Measurements from ENCODE around the gene MRPL49.

MRPL49 gene

GRCh38 chr11:65124480-65125196 is 2.5 kb downstream of the MRPL49 start:
- H3K36me3 ChIP-seq (replicated peaks; ENCODE audit: insufficient read depth, low read length), result peaks cover 14% of the 10 kb centered on the region
- TF ChIP-seq EZH2phosphoT487 (IDR thresholded peaks at IDR 0.05; ENCODE audit: low read length), result no peak
- TF ChIP-seq EZH2 (optimal IDR thresholded peaks at IDR 0.05; ENCODE audit: low read depth, low read length), result no peak
- TF ChIP-seq CTCF (IDR thresholded peaks at IDR 0.05; ENCODE audit: low read length), result no peak
- H3K79me2 ChIP-seq (ENCODE audit: low read length), result peaks cover 79% of the 10 kb centered on the region
- no peaks in the 10 kb centered on the region for H3K9me3 ChIP-seq (replicated peaks; ENCODE audit: insufficient read depth, low read length)
- H3K4me1 ChIP-seq (ENCODE audit: low read length), result peaks cover 20% of the 10 kb centered on the region
- H3K27me3 ChIP-seq (replicated peaks; ENCODE audit: insufficient read depth, low read length), result no peaks in the 10 kb centered on the region
- H4K20me1 ChIP-seq (ENCODE audit: insufficient read depth, low read length), result no peaks in the 10 kb centered on the region
- no peak overlapping the region for H3K9ac ChIP-seq (ENCODE audit: low read length)
- H2AFZ ChIP-seq (ENCODE audit: low read length), result no peak overlapping the region
- no peaks in the 10 kb centered on the region for H3K9me2 ChIP-seq (replicated peaks; ENCODE audit: insufficient read depth, low read length)
- H3K4me2 ChIP-seq (ENCODE audit: low read depth, low read length), result no peak overlapping the region
- no peak for DNase-seq
- peaks cover 56% of the 10 kb centered on the region for H3F3A ChIP-seq (ENCODE audit: insufficient read depth, low read length)
- H3K4me3 ChIP-seq (ENCODE audit: low read length), result no peak overlapping the region
- H3K27ac ChIP-seq (ENCODE audit: low read length), result no peak overlapping the region

GRCh38 chr11:65125197-65126056 is 3.3 kb downstream of the MRPL49 start:
- no peak overlapping the region for H3K4me2 ChIP-seq (ENCODE audit: low read depth, low read length)
- H3F3A ChIP-seq (ENCODE audit: insufficient read depth, low read length), result peaks cover 53% of the 10 kb centered on the region
- TF ChIP-seq EZH2phosphoT487 (IDR thresholded peaks at IDR 0.05; ENCODE audit: low read length) (no peak), EZH2 (optimal IDR thresholded peaks at IDR 0.05; ENCODE audit: low read depth, low read length) (no peak), CTCF (IDR thresholded peaks at IDR 0.05; ENCODE audit: low read length) (no peak)

GRCh38 chr11:65126624-65127274 is 4.6 kb downstream of the MRPL49 start:
- Histone ChIP-seq H4K20me1 (ENCODE audit: insufficient read depth, low read length) (no peaks in the 10 kb centered on the region), H3K4me3 (ENCODE audit: low read length) (no peak overlapping the region), H3K4me2 (ENCODE audit: low read depth, low read length) (no peak overlapping the region), H3K9ac (ENCODE audit: low read length) (no peak overlapping the region), H3K4me1 (ENCODE audit: low read length) (peaks cover 14% of the 10 kb centered on the region), H3K79me2 (ENCODE audit: low read length) (peaks cover 79% of the 10 kb centered on the region), H3F3A (ENCODE audit: insufficient read depth, low read length) (peaks cover 46% of the 10 kb centered on the region), H3K9me3 (replicated peaks; ENCODE audit: insufficient read depth, low read length) (no peaks in the 10 kb centered on the region), H3K36me3 (replicated peaks; ENCODE audit: insufficient read depth, low read length) (peaks cover 18% of the 10 kb centered on the region), H3K27ac (ENCODE audit: low read length) (no peak overlapping the region; the same call in 1 of the 2 replicates), H2AFZ (ENCODE audit: low read length) (no peak overlapping the region), H3K9me2 (replicated peaks; ENCODE audit: insufficient read depth, low read length) (no peaks in the 10 kb centered on the region), H3K27me3 (replicated peaks; ENCODE audit: insufficient read depth, low read length) (no peaks in the 10 kb centered on the region)
- TF ChIP-seq EZH2phosphoT487 (IDR thresholded peaks at IDR 0.05; ENCODE audit: low read length), result no peak
- no peak for TF ChIP-seq CTCF (IDR thresholded peaks at IDR 0.05; ENCODE audit: low read length)
- TF ChIP-seq EZH2 (optimal IDR thresholded peaks at IDR 0.05; ENCODE audit: low read depth, low read length), result no peak
- no peak for DNase-seq

More at GRCh38 chr11:65125197-65126056, 3.3 kb downstream of the MRPL49 start:
- Histone ChIP-seq H3K27me3 (replicated peaks; ENCODE audit: insufficient read depth, low read length) (no peaks in the 10 kb centered on the region), H3K4me1 (ENCODE audit: low read length) (peaks cover 12% of the 10 kb centered on the region), H3K4me3 (ENCODE audit: low read length) (no peak overlapping the region), H3K9me2 (replicated peaks; ENCODE audit: insufficient read depth, low read length) (no peaks in the 10 kb centered on the region), H3K36me3 (replicated peaks; ENCODE audit: insufficient read depth, low read length) (peaks cover 10% of the 10 kb centered on the region), H3K27ac (ENCODE audit: low read length) (no peak overlapping the region), H2AFZ (ENCODE audit: low read length) (no peak overlapping the region), H4K20me1 (ENCODE audit: insufficient read depth, low read length) (no peaks in the 10 kb centered on the region), H3K9me3 (replicated peaks; ENCODE audit: insufficient read depth, low read length) (no peaks in the 10 kb centered on the region), H3K79me2 (ENCODE audit: low read length) (peaks cover 79% of the 10 kb centered on the region), H3K9ac (ENCODE audit: low read length) (no peak overlapping the region)
- DNase-seq, result no peak

All from MM.1S (cell line).